Neuronal stem cell (in vitro differentiated cells): ENCODE results near the gene CRYBA1.

Experiments used
- DNase-seq: peaks from one replicate; pipeline ENCODE4 v3.0.0-alpha.2; 2013; ENCODE audit warnings: low spot score
- H2AFZ ChIP-seq: one replicate; pipeline ENCODE4 v1.6.1; 2013; ENCODE audit warnings: mild to moderate bottlenecking, low read length, inconsistent platforms
- H2AK5ac ChIP-seq: 2 replicates; pipeline ENCODE4 v1.6.1; 2013; ENCODE audit warnings: low read depth, mild to moderate bottlenecking, inconsistent platforms, low read length, moderate library complexity, mixed read lengths
- H2BK120ac ChIP-seq: 2 replicates; pipeline ENCODE4 v1.6.1; 2013; ENCODE audit warnings: low read depth, mild to moderate bottlenecking, inconsistent platforms, low read length, moderate library complexity, mixed read lengths
- H2BK12ac ChIP-seq: one replicate; pipeline ENCODE4 v1.6.1; 2013; ENCODE audit warnings: low read length, inconsistent platforms
- H2BK15ac ChIP-seq: 2 replicates; pipeline ENCODE4 v1.6.1; 2013; ENCODE audit warnings: mild to moderate bottlenecking, low read length, inconsistent platforms, mixed read lengths
- H2BK5ac ChIP-seq: one replicate; pipeline ENCODE4 v1.6.1; 2013; ENCODE audit warnings: inconsistent platforms, mild to moderate bottlenecking, low read length, moderate library complexity
- H3K14ac ChIP-seq: one replicate; pipeline ENCODE4 v1.6.1; 2013; ENCODE audit warnings: low read length, inconsistent platforms
- H3K18ac ChIP-seq: 2 replicates; pipeline ENCODE4 v1.6.1; 2013; ENCODE audit warnings: low read length, inconsistent platforms
- H3K23ac ChIP-seq: 2 replicates; pipeline ENCODE4 v1.6.1; 2013; ENCODE audit warnings: low read depth, mild to moderate bottlenecking, mixed read lengths, low read length, inconsistent platforms; ENCODE audit not compliant: poor library complexity
- H3K27ac ChIP-seq: replicated peaks from 3 replicates; pipeline ENCODE4 v1.5.1; 2013; ENCODE audit warnings: low read length, inconsistent platforms
- H3K27me3 ChIP-seq, 3 experiments: 2 replicates each; pipeline ENCODE4 v1.6.1; 2013; ENCODE audit warnings: low read length in 3 of 3, mild to moderate bottlenecking in 2 of 3, inconsistent platforms in 1 of 3, low read depth in 1 of 3, mixed read lengths in 1 of 3, moderate library complexity in 1 of 3; ENCODE audit not compliant: control insufficient read depth in 3 of 3, insufficient read depth in 3 of 3
- H3K36me3 ChIP-seq, 2 donors: replicated peaks in 1 of 2; 2 replicates each; pipeline ENCODE4 v1.6.1; 2013; ENCODE audit warnings: low read length in 2 of 2; ENCODE audit not compliant: control insufficient read depth in 2 of 2, insufficient read depth in 2 of 2
- H3K4ac ChIP-seq: 2 replicates; pipeline ENCODE4 v1.6.1; 2013; ENCODE audit warnings: inconsistent platforms, mild to moderate bottlenecking, low read length, moderate library complexity
- H3K4me1 ChIP-seq, 2 donors: 1 replicate in 1 of 2; 2 replicates in 1 of 2; pipeline ENCODE4 v1.6.1; 2013; ENCODE audit warnings: low read length in 2 of 2, low read depth in 1 of 2; ENCODE audit not compliant: control insufficient read depth in 2 of 2, insufficient read depth in 1 of 2
- H3K4me2 ChIP-seq: one replicate; pipeline ENCODE4 v1.6.1; 2013; ENCODE audit warnings: mild to moderate bottlenecking, low read length, inconsistent platforms; ENCODE audit not compliant: insufficient read depth, poor library complexity, severe bottlenecking
- H3K4me3 ChIP-seq, 2 donors: 2 replicates each; pipeline ENCODE4 v1.5.1; 2013; ENCODE audit warnings: low read length in 2 of 2, mild to moderate bottlenecking in 2 of 2, inconsistent platforms in 1 of 2, moderate library complexity in 1 of 2
- H3K79me1 ChIP-seq: one replicate; pipeline ENCODE4 v1.6.1; 2013; ENCODE audit warnings: low read depth, mild to moderate bottlenecking, inconsistent platforms, low read length, moderate library complexity
- H3K9ac ChIP-seq: one replicate; pipeline ENCODE4 v1.6.1; 2013; ENCODE audit warnings: mild to moderate bottlenecking, low read depth, low read length, inconsistent platforms; ENCODE audit not compliant: poor library complexity
- H3K9me3 ChIP-seq, 2 donors: replicated peaks in 1 of 2; 2 replicates each; pipeline versions ENCODE3 to v1.6.1; 2013; ENCODE audit warnings: low read length in 2 of 2, mild to moderate bottlenecking in 2 of 2, inconsistent platforms in 1 of 2, low read depth in 1 of 2, mixed read lengths in 1 of 2, moderate library complexity in 1 of 2; ENCODE audit not compliant: control insufficient read depth in 2 of 2, insufficient read depth in 1 of 2
- H4K8ac ChIP-seq: one replicate; pipeline ENCODE4 v1.6.1; 2013; ENCODE audit warnings: low read depth, mild to moderate bottlenecking, inconsistent platforms, low read length, moderate library complexity
- H4K91ac ChIP-seq: one replicate; pipeline ENCODE4 v1.6.1; 2013; ENCODE audit warnings: low read length, low read depth, mild to moderate bottlenecking, inconsistent platforms; ENCODE audit not compliant: poor library complexity
- WGBS, 2 donors: extraction: QIAGEN DNeasy Blood & Tissue Kit; methylation state at CpG; one replicate each; pipeline ENCODE4 v1.1.7; 2013; ENCODE audit warnings: missing lambda C conversion rate in 2 of 2, mixed read lengths in 1 of 2; ENCODE audit not compliant: insufficient read length in 2 of 2, insufficient replicate concordance in 1 of 2; ENCODE audit errors: extremely low coverage in 2 of 2; 5-methylcytosine and 5-hydroxymethylcytosine counted together

Gene CRYBA1

GRCh38 chr17:29273924-29274323 is 27.3 kb downstream of the CRYBA1 start:
- H3K23ac ChIP-seq = no peak overlapping the region
- H4K91ac ChIP-seq = no peak overlapping the region
- H3K27ac ChIP-seq = no peak overlapping the region
- H2AFZ ChIP-seq = no peak overlapping the region
- DNase-seq = no peak
- H4K8ac ChIP-seq = no peak overlapping the region
- H2BK12ac ChIP-seq = no peak overlapping the region
- H3K4me3 ChIP-seq = no peak overlapping the region
- peaks cover 0 to 63% of the 10 kb centered on the region in 2 donors for H3K9me3 ChIP-seq
- no peak overlapping the region for H2AK5ac ChIP-seq
- no peaks in the 10 kb centered on the region for H3K4me1 ChIP-seq
- no peak overlapping the region for H2BK15ac ChIP-seq
- no peak overlapping the region for H2BK120ac ChIP-seq
- H3K18ac ChIP-seq = no peak overlapping the region
- peaks cover 10 to 90% of the 10 kb centered on the region in 2 donors for H3K36me3 ChIP-seq
- no peaks in the 10 kb centered on the region for H3K27me3 ChIP-seq
- no peak overlapping the region for H3K4me2 ChIP-seq
- no peak overlapping the region for H3K4ac ChIP-seq
- no peak overlapping the region for H3K14ac ChIP-seq
- H3K79me1 ChIP-seq = peaks cover 4% of the 10 kb centered on the region
- H3K9ac ChIP-seq = no peak overlapping the region
- H2BK5ac ChIP-seq = no peak overlapping the region
- no CpG with 5 or more reads among the region's 1 CpG for WGBS, 2 donors

GRCh38 chr17:29278692-29279091 is 32.0 kb downstream of the CRYBA1 start:
- no peak overlapping the region for H2BK12ac ChIP-seq
- H3K9me3 ChIP-seq = peaks cover 5 to 93% of the 10 kb centered on the region in 2 donors
- H3K27ac ChIP-seq = no peak overlapping the region
- DNase-seq = no peak
- H3K18ac ChIP-seq = no peak overlapping the region
- no peak overlapping the region for H2BK15ac ChIP-seq
- no peak overlapping the region for H4K8ac ChIP-seq
- no peaks in the 10 kb centered on the region for H3K27me3 ChIP-seq
- H2AK5ac ChIP-seq = no peak overlapping the region
- H3K4me3 ChIP-seq = no peak overlapping the region
- H3K9ac ChIP-seq = no peak overlapping the region
- H3K79me1 ChIP-seq = peaks cover 7% of the 10 kb centered on the region
- H3K36me3 ChIP-seq = peaks cover 31 to 97% of the 10 kb centered on the region in 2 donors
- no peak overlapping the region for H2BK5ac ChIP-seq
- no peak overlapping the region for H4K91ac ChIP-seq
- H2BK120ac ChIP-seq = no peak overlapping the region
- H3K14ac ChIP-seq = no peak overlapping the region
- no peak overlapping the region for H3K4me2 ChIP-seq
- H3K4ac ChIP-seq = no peak overlapping the region
- no peak overlapping the region for H2AFZ ChIP-seq
- H3K4me1 ChIP-seq = no peaks in the 10 kb centered on the region
- H3K23ac ChIP-seq = no peak overlapping the region

DNA sequence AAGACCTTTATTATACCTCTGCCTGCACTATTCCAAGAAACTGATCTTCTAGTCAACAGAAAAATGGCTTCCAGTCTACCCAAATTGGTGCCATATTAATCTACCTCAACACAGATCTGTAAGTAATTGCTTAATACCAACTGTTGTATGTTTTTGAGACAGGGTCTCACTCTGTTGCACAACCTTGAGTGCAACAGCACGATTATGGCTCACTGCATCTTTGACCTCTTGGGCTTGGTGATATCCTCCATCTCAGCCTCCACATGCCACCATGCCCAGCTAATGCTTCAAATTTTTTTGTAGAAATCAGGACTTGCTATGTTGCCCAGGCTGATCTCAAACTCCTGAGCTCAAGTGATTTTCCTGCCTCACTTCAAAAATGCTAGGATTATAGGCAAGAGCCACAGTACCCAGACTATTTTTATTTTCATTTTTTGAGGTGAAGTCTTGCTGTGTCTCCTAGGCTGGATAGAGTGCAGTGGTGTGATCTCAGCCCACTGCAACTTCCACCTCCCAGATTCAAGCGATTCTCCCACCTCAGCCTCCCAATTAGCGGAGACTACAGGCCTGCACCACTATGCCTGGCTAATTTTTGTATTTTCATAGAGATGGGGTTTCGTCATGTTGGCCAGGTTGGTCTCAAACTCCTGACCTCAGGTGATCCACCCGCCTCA is 32.9 kb downstream of the CRYBA1 start:
- no peak overlapping the region for H3K4me3 ChIP-seq
- peaks cover 30 to 96% of the 10 kb centered on the region in 2 donors for H3K36me3 ChIP-seq
- peaks cover 5 to 91% of the 10 kb centered on the region in 2 donors for H3K9me3 ChIP-seq
- H2BK5ac ChIP-seq = no peak overlapping the region
- H2BK15ac ChIP-seq = no peak overlapping the region
- H3K9ac ChIP-seq = no peak overlapping the region
- no peak overlapping the region for H3K14ac ChIP-seq
- no CpG with 5 or more reads among the region's 5 CpGs for WGBS, 2 donors
- no peaks in the 10 kb centered on the region for H3K27me3 ChIP-seq
- DNase-seq = no peak
- no peak overlapping the region for H3K23ac ChIP-seq
- H3K4me2 ChIP-seq = no peak overlapping the region
- H4K8ac ChIP-seq = no peak overlapping the region
- no peaks in the 10 kb centered on the region for H3K4me1 ChIP-seq
- H2AFZ ChIP-seq = no peak overlapping the region
- H3K79me1 ChIP-seq = peaks cover 6% of the 10 kb centered on the region
- H3K27ac ChIP-seq = no peak overlapping the region
- no peak overlapping the region for H4K91ac ChIP-seq
- no peak overlapping the region for H2AK5ac ChIP-seq
- no peak overlapping the region for H3K4ac ChIP-seq
- H2BK120ac ChIP-seq = no peak overlapping the region
- no peak overlapping the region for H2BK12ac ChIP-seq
- H3K18ac ChIP-seq = no peak overlapping the region

DNA sequence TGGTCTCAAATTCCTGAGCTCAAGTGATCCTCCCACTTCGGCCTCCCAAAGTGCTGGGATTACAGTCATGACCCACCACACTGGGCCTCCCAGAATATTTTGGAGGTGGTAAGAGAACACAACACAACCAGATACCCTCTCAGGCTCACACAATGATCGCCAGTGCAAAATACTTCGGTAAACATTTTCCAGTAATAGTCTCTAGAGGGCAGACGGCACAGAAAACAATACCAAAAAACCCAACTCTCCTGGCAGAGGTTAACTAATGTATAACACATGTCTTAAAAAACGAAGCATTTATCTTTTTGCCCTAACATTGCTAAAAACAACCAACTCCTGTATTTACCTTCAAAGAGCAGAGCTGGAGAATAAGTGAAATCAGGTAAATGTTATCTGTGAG is 36.8 kb downstream of the CRYBA1 start:
- Histone ChIP-seq H3K79me1 (peaks cover 3% of the 10 kb centered on the region), H3K27ac (no peak overlapping the region), H2BK120ac (no peak overlapping the region), H2BK15ac (no peak overlapping the region), H3K9ac (no peak overlapping the region), H3K27me3 (no peaks in the 10 kb centered on the region), H2BK12ac (no peak overlapping the region), H2BK5ac (no peak overlapping the region), H2AFZ (no peak overlapping the region), H4K8ac (no peak overlapping the region), H3K14ac (no peak overlapping the region), H3K4me1 (no peaks in the 10 kb centered on the region), H4K91ac (no peak overlapping the region), H3K4ac (no peak overlapping the region), H3K36me3 (peaks cover 40 to 98% of the 10 kb centered on the region in 2 donors), H3K18ac (no peak overlapping the region), H2AK5ac (no peak overlapping the region), H3K4me2 (no peak overlapping the region), H3K9me3 (peaks cover 5 to 93% of the 10 kb centered on the region in 2 donors), H3K4me3 (no peak overlapping the region), H3K23ac (no peak overlapping the region)
- no peak for DNase-seq
- WGBS, 2 donors = no CpG with 5 or more reads among the region's 5 CpGs
